NCI-H2196 treated with DMSO at 0.1 percent for 48 hours (cell line): ENCODE measurements around the gene ID1.
A peak's percentile ranks its signal among the peaks of the same experiment; 100 is the strongest.
"Not testable (repeated sequence)": the region's sequence is repeated elsewhere in the genome, so short reads cannot be mapped to it uniquely, and the experiment has no call there.

Source experiments
- DNase-seq: peaks from one replicate; lab custom pipeline; 2025; ENCODE audit not compliant: unreplicated experiment; lab: John Stamatoyannopoulos, UW

The ID1 gene

GRCh38 chr20:31572701-31573554, 32.2 kb upstream of the ID1 start:
- peak; percentile 100 for DNase-seq

- peak; percentile 91 for DNase-seq
Observed at GRCh38 chr20:31573555-31574321, 31.4 kb upstream of the ID1 start.

GRCh38 chr20:31574986-31575385, 30.1 kb upstream of the ID1 start:
- DNase-seq = not testable (repeated sequence)

- DNase-seq = no peak
Observed at GRCh38 chr20:31576751-31577150, 28.3 kb upstream of the ID1 start.

GRCh38 chr20:31577194-31577593, 27.9 kb upstream of the ID1 start:
- DNase-seq = no peak

- no peak for DNase-seq
Observed at GRCh38 chr20:31578448-31579138, 26.5 kb upstream of the ID1 start.

GRCh38 chr20:31579245-31579644, 25.8 kb upstream of the ID1 start:
- no peak for DNase-seq

- DNase-seq = not testable (repeated sequence)
Observed at GRCh38 chr20:31579941-31580651, 25.0 kb upstream of the ID1 start.

- no peak for DNase-seq
Observed at GRCh38 chr20:31580706-31581105, 24.4 kb upstream of the ID1 start.

- no peak for DNase-seq
Observed at GRCh38 chr20:31581391-31581790, 23.7 kb upstream of the ID1 start.

- DNase-seq = no peak
Observed at GRCh38 chr20:31587545-31588389, 17.3 kb upstream of the ID1 start.

GRCh38 chr20:31590717-31591225, 14.3 kb upstream of the ID1 start:
- no peak for DNase-seq

GRCh38 chr20:31593221-31594001, 11.7 kb upstream of the ID1 start:
- DNase-seq = peak; percentile 53

- no peak for DNase-seq
Observed at GRCh38 chr20:31594002-31594557, 11.0 kb upstream of the ID1 start.

GRCh38 chr20:31594558-31595379, 10.3 kb upstream of the ID1 start:
- no peak for DNase-seq

- DNase-seq = no peak
Observed at GRCh38 chr20:31595380-31595653, 9.8 kb upstream of the ID1 start.

- DNase-seq = no peak
Observed at GRCh38 chr20:31595654-31596411, 9.3 kb upstream of the ID1 start.

GRCh38 chr20:31596412-31596715, 8.7 kb upstream of the ID1 start:
- DNase-seq = not testable (repeated sequence)
